Activated naive CD4-positive, alpha-beta T cell treated with anti-CD3 and anti-CD28 coated beads for 36 hours (primary cell): ENCODE measurements around the gene LRRC8E. TPM values are rescaled to one million over a fixed set of nuclear protein-coding genes. Genes with fewer than 3 reads are reported as not detected.
A peak's percentile ranks its signal among the peaks of the same experiment; 100 is the strongest.

ENCODE experiments used
- CTCF ChIA-PET: fragments of 350-600 bp; sonication (Branson Sonifier 250); formaldehyde crosslinking; loops from one replicate; lab custom pipeline; 2021; ENCODE audit warnings: antibody characterized with exemption; lab: Charles Lee
- DNase-seq: peaks from one replicate; pipeline ENCODE4 v3.0.0-alpha.2; 2020
- H3K27ac Mint-ChIP-seq: one replicate; pipeline ENCODE4 v1.8.0; 2021; ENCODE audit warnings: mild to moderate bottlenecking, mixed read lengths
- H3K27me3 Mint-ChIP-seq: one replicate; pipeline ENCODE4 v1.8.0; 2021; ENCODE audit warnings: low read depth, mixed read lengths
- H3K36me3 Mint-ChIP-seq: one replicate; pipeline ENCODE4 v1.8.0; 2021; ENCODE audit warnings: low read depth, mixed read lengths
- H3K4me1 Mint-ChIP-seq: one replicate; pipeline ENCODE4 v1.8.0; 2021; ENCODE audit warnings: low read depth, mixed read lengths
- H3K4me3 Mint-ChIP-seq: one replicate; pipeline ENCODE4 v1.8.0; 2021; ENCODE audit warnings: mild to moderate bottlenecking, moderate library complexity, mixed read lengths
- H3K9me3 Mint-ChIP-seq: one replicate; pipeline ENCODE4 v1.8.0; 2021; ENCODE audit warnings: mixed read lengths
- intact Hi-C: fragments of 100-400 bp; cut with micrococcal nuclease; formaldehyde crosslinking; loops from one replicate; pipeline ENCODE4 v1.15.1; 2023
- total RNA-seq, 2 experiments: library from RNA; stranded (reverse); gene quantifications; one replicate each; pipeline ENCODE4 v1.2.3, GENCODE V29; 2021

LRRC8E gene
- total RNA-seq, 2 experiments from 2014 or later = not detected

DNA sequence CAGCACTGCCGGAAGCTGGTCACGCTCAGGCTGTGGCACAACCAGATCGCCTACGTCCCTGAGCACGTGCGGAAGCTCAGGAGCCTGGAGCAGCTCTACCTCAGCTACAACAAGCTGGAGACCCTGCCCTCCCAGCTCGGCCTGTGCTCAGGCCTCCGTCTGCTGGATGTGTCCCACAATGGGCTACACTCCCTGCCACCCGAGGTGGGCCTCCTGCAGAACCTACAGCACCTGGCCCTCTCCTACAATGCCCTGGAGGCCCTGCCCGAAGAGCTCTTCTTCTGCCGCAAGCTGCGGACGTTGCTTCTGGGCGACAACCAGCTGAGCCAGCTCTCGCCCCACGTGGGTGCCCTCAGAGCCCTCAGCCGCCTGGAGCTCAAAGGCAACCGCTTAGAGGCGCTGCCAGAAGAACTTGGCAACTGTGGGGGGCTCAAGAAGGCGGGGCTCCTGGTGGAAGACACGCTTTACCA, 12.1 kb downstream of the LRRC8E start:
- no peak for DNase-seq
- Mint-ChIP-seq H3K27me3 (peaks cover 4% of the 10 kb centered on the region), H3K27ac (no peak overlapping the region), H3K9me3 (no peaks in the 10 kb centered on the region), H3K4me1 (peaks cover 11% of the 10 kb centered on the region), H3K36me3 (peaks cover 7% of the 10 kb centered on the region), H3K4me3 (no peak overlapping the region)
- CTCF ChIA-PET = interaction anchor here (0.5 to 2.5 kb wide), 4 partner anchors 31 to 220 kb away, joined by 3 to 14 read pairs (median 6); partner anchors contain the start of gene TRAPPC5
- intact Hi-C loops = no loop called here

GRCh38 chr19:7900931-7901330, 12.6 kb downstream of the LRRC8E start:
- no peak overlapping the region for H3K4me3 Mint-ChIP-seq
- H3K4me1 Mint-ChIP-seq = peaks cover 15% of the 10 kb centered on the region
- H3K27me3 Mint-ChIP-seq = peaks cover 2% of the 10 kb centered on the region
- intact Hi-C loops = no loop called here
- CTCF ChIA-PET = interaction anchor here (0.5 to 2.5 kb wide), 4 partner anchors 32 to 220 kb away, joined by 3 to 14 read pairs (median 6); partner anchors contain the start of gene TRAPPC5
- DNase-seq = no peak
- no peak overlapping the region for H3K27ac Mint-ChIP-seq
- no peaks in the 10 kb centered on the region for H3K9me3 Mint-ChIP-seq
- H3K36me3 Mint-ChIP-seq = peaks cover 10% of the 10 kb centered on the region

DNA sequence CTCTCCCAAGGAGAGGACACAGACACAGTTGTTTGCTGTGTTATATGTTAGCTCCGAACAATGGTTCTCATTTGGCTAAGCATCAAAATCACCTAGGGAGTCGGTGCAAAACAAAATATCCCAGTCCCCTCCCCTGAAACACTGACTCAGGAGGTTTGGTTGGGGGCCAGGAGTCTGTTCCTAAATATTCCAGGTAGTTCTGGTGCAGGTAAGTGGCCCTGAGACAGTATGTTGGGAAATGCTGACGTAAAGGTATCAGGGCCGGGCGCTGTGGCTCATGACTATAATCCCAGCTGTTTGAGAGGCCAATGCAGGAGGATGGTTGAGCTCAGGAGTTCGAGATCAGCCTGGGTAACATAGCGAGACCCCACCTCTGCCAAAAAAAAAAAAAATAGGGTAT, 13.0 kb downstream of the LRRC8E start:
- CTCF ChIA-PET = interaction anchor here (0.7 to 2.5 kb wide), 3 partner anchors 32 to 48 kb away, joined by 3 to 14 read pairs (median 8); no protein-coding TSS in a partner anchor
- peaks cover 18% of the 10 kb centered on the region for H3K4me1 Mint-ChIP-seq
- intact Hi-C loops = no loop called here
- peaks cover 10% of the 10 kb centered on the region for H3K36me3 Mint-ChIP-seq
- H3K4me3 Mint-ChIP-seq = no peak overlapping the region
- no peaks in the 10 kb centered on the region for H3K9me3 Mint-ChIP-seq
- H3K27ac Mint-ChIP-seq = no peak overlapping the region
- H3K27me3 Mint-ChIP-seq = peaks cover 2% of the 10 kb centered on the region
- no peak for DNase-seq

DNA sequence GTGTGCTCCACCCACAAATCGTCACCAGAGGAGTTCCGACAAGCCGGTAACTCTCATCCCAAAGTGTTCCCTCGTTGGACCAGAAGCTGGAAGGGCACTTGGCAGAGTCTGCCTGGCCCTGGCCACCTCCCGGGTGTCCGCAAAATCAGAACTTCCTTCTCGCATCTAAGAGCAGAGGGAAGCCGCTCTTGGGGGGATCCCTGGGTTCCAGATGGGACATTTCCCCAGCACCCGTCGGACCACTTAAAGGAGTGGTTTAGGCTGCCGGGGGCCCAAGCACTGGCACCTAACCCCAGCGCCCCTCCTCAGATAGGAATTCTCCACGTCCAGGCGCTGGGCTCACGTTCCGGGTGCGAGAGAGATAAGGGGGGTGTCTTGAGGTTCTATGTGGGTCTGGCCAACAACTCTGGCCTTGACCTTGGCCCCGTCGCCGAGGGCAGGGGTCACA, 14.5 kb downstream of the LRRC8E start:
- H3K9me3 Mint-ChIP-seq = no peaks in the 10 kb centered on the region
- no peak overlapping the region for H3K27ac Mint-ChIP-seq
- H3K36me3 Mint-ChIP-seq = peaks cover 10% of the 10 kb centered on the region
- H3K4me3 Mint-ChIP-seq = peak overlapping the region; percentile 88
- CTCF ChIA-PET = interaction anchor here (0.8 to 2.5 kb wide), 6 partner anchors 15 to 42 kb away, joined by 3 to 14 read pairs (median 4); no protein-coding TSS in a partner anchor
- no peaks in the 10 kb centered on the region for H3K27me3 Mint-ChIP-seq
- intact Hi-C loops = loop anchor here (1.0 to 2.0 kb wide), 5 partner anchors 17 to 74 kb away; partner anchors contain the start of genes SNAPC2 and TIMM44
- no peak for DNase-seq
- H3K4me1 Mint-ChIP-seq = peaks cover 23% of the 10 kb centered on the region

GRCh38 chr19:7903244-7904073, 15.1 kb downstream of the LRRC8E start, which contains the start of gene MAP2K7:
Gene MAP2K7, plus strand, starts transcription at chr19:7903877. Its CDS starts 68 bp downstream, at chr19:7903945.
- Mint-ChIP-seq H3K4me1 (peaks cover 24% of the 10 kb centered on the region), H3K4me3 (peak within 1 kb of the TSS; percentile 88), H3K27me3 (no peaks in the 10 kb centered on the region), H3K9me3 (no peaks in the 10 kb centered on the region), H3K36me3 (peaks cover 10% of the 10 kb centered on the region), H3K27ac (peak within 1 kb of the TSS; percentile 84)
- CTCF ChIA-PET = interaction anchor here (0.6 to 1.6 kb wide), 7 partner anchors 12 to 694 kb away, joined by 3 to 10 read pairs (median 3); no protein-coding TSS in a partner anchor
- intact Hi-C loops = loop anchor here (1.0 to 2.0 kb wide), 5 partner anchors 17 to 74 kb away; partner anchors contain the start of genes SNAPC2 and TIMM44
- DNase-seq = peak; percentile 100

DNA sequence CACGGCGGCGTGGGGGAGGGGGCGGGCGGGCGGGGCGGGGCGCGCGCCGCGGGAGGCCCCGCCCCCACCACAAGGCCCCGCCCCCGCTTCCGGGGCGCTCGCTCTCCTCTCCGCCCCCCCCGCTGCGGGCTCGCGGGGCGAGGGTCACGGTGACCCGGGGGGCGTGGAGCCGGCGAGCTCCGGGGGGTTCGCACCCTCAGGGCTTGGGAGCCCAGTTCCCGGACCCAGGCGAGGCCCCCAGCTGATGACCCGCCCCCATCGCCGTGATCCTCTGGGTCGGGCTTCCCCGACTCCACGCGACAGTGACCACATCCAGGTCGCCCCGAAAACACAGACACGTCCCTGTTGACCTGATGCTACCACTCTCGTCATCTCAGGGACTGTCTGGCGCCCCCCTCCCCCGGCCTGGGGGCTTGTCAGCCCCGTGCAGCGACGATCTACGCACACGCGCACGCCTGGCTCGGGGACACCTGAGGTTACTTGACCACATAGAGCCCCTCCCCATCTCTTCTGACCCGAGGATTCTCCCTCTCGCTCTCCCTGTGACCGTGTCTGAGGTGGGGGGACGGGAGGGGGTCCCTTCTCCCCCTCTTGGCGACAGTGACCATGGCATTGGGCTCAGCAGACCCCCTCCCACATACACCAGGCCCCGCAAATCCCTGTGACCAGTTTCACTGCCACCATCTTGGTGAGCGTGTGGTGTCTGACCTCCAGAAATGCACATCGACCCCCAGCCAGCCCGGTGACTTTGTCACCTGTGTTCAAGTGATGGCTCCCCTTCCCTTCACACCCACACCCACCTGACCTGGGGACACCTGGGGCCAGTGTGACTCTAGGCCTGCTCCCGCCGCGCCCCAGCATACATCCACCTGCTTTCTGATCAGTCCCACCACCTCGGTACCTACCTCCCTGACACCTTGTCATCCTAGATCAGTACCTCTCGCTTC, 16.0 kb downstream of the LRRC8E start:
- H3K36me3 Mint-ChIP-seq = peaks cover 10% of the 10 kb centered on the region
- no peaks in the 10 kb centered on the region for H3K27me3 Mint-ChIP-seq
- peaks cover 24% of the 10 kb centered on the region for H3K4me1 Mint-ChIP-seq
- intact Hi-C loops = no loop called here
- H3K27ac Mint-ChIP-seq = peak overlapping the region; percentile 81
- peak; percentile 69 for DNase-seq
- H3K9me3 Mint-ChIP-seq = no peaks in the 10 kb centered on the region
- H3K4me3 Mint-ChIP-seq = peak overlapping the region; percentile 88
- CTCF ChIA-PET = interaction anchor here (0.6 to 1.6 kb wide), 7 partner anchors 12 to 695 kb away, joined by 3 to 10 read pairs (median 3); no protein-coding TSS in a partner anchor

GRCh38 chr19:7905268-7905667, 17.0 kb downstream of the LRRC8E start:
- CTCF ChIA-PET = no interaction called here
- Mint-ChIP-seq H3K4me3 (peak overlapping the region; percentile 80), H3K9me3 (no peaks in the 10 kb centered on the region), H3K4me1 (peaks cover 24% of the 10 kb centered on the region), H3K27ac (no peak overlapping the region), H3K36me3 (peaks cover 11% of the 10 kb centered on the region), H3K27me3 (no peaks in the 10 kb centered on the region)
- intact Hi-C loops = no loop called here
- no peak for DNase-seq

- H3K4me1 Mint-ChIP-seq = peaks cover 24% of the 10 kb centered on the region
- intact Hi-C loops = no loop called here
Observed at GRCh38 chr19:7905859-7906258, 17.5 kb downstream of the LRRC8E start.

GRCh38 chr19:7907122-7907521, 18.8 kb downstream of the LRRC8E start:
- DNase-seq = no peak
- Mint-ChIP-seq H3K9me3 (no peaks in the 10 kb centered on the region), H3K27me3 (no peaks in the 10 kb centered on the region), H3K4me1 (peaks cover 24% of the 10 kb centered on the region), H3K27ac (peak overlapping the region; percentile 53), H3K4me3 (no peak overlapping the region), H3K36me3 (peaks cover 19% of the 10 kb centered on the region)
- CTCF ChIA-PET = interaction anchor here (0.6 kb wide), 1 partner anchor 343 kb away, joined by 3 read pairs; no protein-coding TSS in a partner anchor
- intact Hi-C loops = no loop called here

More at GRCh38 chr19:7905859-7906258, 17.5 kb downstream of the LRRC8E start:
- Mint-ChIP-seq H3K27ac (no peak overlapping the region), H3K27me3 (no peaks in the 10 kb centered on the region), H3K4me3 (peak overlapping the region; percentile 66), H3K9me3 (no peaks in the 10 kb centered on the region), H3K36me3 (peaks cover 16% of the 10 kb centered on the region)
- CTCF ChIA-PET = no interaction called here
- DNase-seq = no peak

DNA sequence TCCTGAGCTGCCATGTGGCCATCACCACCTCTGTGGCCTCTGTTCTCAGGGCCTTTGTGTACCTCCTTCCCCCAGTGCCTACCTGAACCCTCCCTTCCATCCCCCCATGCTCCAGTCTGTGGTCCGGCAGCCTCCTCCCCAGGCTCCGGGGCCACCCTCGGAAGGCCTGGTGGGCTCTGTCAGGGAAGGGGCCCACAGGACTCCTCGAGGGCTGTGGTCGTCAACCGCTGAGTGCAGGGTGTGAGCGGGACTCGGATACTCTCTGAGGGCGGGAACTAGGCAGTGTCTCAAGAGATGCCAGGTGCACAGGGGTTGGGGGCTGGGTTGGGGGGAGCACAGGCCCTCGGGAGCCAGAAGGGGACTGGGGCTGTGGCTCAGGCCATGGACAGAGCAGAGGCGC, 19.2 kb downstream of the LRRC8E start:
- Mint-ChIP-seq H3K36me3 (peaks cover 20% of the 10 kb centered on the region), H3K27ac (peak overlapping the region; percentile 53), H3K27me3 (no peaks in the 10 kb centered on the region), H3K4me3 (no peak overlapping the region), H3K9me3 (no peaks in the 10 kb centered on the region), H3K4me1 (peaks cover 22% of the 10 kb centered on the region)
- intact Hi-C loops = no loop called here
- CTCF ChIA-PET = no interaction called here
- no peak for DNase-seq

- Mint-ChIP-seq H3K9me3 (no peaks in the 10 kb centered on the region), H3K27me3 (no peaks in the 10 kb centered on the region), H3K4me3 (no peak overlapping the region), H3K4me1 (peaks cover 21% of the 10 kb centered on the region), H3K27ac (no peak overlapping the region), H3K36me3 (peaks cover 22% of the 10 kb centered on the region)
- CTCF ChIA-PET = interaction anchor here (0.9 kb wide), 1 partner anchor 40 kb away, joined by 4 read pairs; no protein-coding TSS in a partner anchor
- intact Hi-C loops = no loop called here
- no peak for DNase-seq
Observed at GRCh38 chr19:7908078-7908699, 19.9 kb downstream of the LRRC8E start.
